A204.1 (cell line): ENCODE measurements around the gene HOXB8.

ENCODE experiments used
- FAIRE-seq: peaks from 2 replicates; lab custom pipeline; 2012; peaks lifted over from hg19 to GRCh38; lab: Jason Lieb, UNC

The HOXB8 gene

GRCh38 chr17:48637323-48638260, 22.5 kb upstream of the HOXB8 start:
- FAIRE-seq = no peak

GRCh38 chr17:48636177-48637018, 21.3 kb upstream of the HOXB8 start:
- no peak for FAIRE-seq

GRCh38 chr17:48634493-48635208, 19.6 kb upstream of the HOXB8 start:
- FAIRE-seq = no peak

GRCh38 chr17:48633266-48633677, 18.2 kb upstream of the HOXB8 start:
- no peak for FAIRE-seq

GRCh38 chr17:48632579-48633265, 17.6 kb upstream of the HOXB8 start:
- no peak for FAIRE-seq

- FAIRE-seq = no peak
These were observed 16.8 kb upstream of the HOXB8 start for GRCh38 chr17:48631693-48632578.

- no peak for FAIRE-seq
These were observed 16.0 kb upstream of the HOXB8 start for GRCh38 chr17:48630925-48631692.

GRCh38 chr17:48630009-48630924, 15.2 kb upstream of the HOXB8 start:
- no peak for FAIRE-seq

- no peak for FAIRE-seq
These were observed 14.3 kb upstream of the HOXB8 start for GRCh38 chr17:48629411-48629759.

GRCh38 chr17:48628649-48629410, 13.7 kb upstream of the HOXB8 start:
- FAIRE-seq = no peak

- FAIRE-seq = no peak
These were observed 12.8 kb upstream of the HOXB8 start for GRCh38 chr17:48627623-48628521.

GRCh38 chr17:48627118-48627597, 12.1 kb upstream of the HOXB8 start:
- no peak for FAIRE-seq

- FAIRE-seq = no peak
These were observed 11.4 kb upstream of the HOXB8 start, which contains the start of gene HOXB9 for GRCh38 chr17:48626245-48627117. Gene HOXB9, minus strand, starts transcription at chr17:48626358. Its CDS starts 89 bp downstream, at chr17:48626269.

- FAIRE-seq = no peak
These were observed 10.6 kb upstream of the HOXB8 start for GRCh38 chr17:48625495-48626244.
